ENCODE measurements around the gene SSR3. TPM values are rescaled to one million over a fixed set of nuclear protein-coding genes. Genes with fewer than 3 reads are reported as not detected.

Gene SSR3
- total RNA-seq, 4 donors from 2014 or later, result 69.5 to 116 (median 93.2) TPM

DNA sequence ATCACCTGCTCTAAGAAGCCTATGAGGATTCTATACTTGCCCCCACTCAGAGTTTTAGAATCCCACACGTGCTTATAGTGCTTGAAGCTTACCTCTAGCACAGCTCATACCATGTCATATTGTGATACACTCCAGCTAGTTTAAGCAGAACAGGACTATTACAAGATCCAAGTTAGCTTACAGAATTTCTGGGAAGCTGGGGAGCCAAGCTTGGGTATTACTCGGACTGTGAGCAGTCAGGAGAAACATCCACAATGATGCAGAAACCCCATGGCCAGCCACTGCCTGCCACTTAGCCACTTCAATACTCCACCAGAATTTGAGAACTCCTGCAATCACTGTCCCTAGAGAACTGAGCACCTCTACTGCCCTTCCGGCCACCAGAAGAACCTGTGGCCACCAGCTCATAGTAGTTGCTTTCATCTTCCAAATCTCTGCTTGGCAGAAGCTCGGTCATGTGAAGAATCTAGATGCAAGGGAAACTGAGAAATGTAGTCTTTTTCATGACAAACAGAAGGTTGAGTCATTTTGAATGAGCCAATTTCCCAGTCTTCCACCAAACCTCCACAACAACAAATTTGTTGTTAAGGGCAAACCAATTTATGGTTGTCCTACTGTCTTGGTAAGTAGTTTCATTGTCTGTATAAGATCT lies 27.7 kb upstream of the SSR3 start:
- TF ChIP-seq, protein P1, sequence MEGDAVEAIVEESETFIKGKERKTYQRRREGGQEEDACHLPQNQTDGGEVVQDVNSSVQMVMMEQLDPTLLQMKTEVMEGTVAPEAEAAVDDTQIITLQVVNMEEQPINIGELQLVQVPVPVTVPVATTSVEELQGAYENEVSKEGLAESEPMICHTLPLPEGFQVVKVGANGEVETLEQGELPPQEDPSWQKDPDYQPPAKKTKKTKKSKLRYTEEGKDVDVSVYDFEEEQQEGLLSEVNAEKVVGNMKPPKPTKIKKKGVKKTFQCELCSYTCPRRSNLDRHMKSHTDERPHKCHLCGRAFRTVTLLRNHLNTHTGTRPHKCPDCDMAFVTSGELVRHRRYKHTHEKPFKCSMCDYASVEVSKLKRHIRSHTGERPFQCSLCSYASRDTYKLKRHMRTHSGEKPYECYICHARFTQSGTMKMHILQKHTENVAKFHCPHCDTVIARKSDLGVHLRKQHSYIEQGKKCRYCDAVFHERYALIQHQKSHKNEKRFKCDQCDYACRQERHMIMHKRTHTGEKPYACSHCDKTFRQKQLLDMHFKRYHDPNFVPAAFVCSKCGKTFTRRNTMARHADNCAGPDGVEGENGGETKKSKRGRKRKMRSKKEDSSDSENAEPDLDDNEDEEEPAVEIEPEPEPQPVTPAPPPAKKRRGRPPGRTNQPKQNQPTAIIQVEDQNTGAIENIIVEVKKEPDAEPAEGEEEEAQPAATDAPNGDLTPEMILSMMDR (IDR thresholded peaks at IDR 0.05; ENCODE audit: low read depth), result no peak

DNA sequence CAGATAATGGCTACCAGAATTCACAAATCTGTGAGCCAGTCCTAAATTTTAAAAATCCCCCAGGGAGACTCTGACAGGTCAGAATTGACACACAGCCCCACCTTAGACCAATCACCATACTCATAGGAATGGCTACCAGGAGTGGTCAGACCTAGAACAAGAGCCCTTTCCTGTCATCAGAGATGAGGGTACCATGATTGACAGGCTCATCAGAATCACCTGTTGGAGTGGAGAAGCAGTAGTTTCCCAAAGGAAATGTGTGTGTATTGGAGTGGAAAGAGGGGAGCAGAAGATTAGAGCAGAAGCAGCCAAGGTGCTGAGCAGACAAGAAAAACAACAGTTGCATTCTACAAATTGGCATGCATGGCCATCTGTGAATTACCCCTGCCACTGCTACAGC lies 27.0 kb upstream of the SSR3 start:
- TF ChIP-seq, protein P1 (IDR thresholded peaks at IDR 0.05; ENCODE audit: low read depth), result no peak

DNA sequence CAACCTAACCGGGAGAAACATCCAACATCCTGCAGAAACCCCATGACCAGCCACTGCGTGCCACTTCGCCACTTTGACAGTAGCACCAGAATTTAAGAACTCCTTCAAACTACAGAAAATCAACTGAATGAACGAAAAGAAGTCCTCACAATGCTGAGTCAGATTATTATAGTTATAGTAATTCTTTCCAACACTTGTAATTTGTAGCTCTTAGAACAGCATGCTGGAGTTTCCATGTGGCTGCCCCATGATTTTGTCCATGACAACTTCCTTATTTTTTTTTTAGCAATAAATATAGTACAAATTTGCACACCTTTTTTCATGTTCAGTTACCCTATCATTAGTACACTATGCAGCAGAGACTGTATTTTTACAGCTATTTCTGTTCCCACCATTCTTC lies 26.1 kb upstream of the SSR3 start:
- TF ChIP-seq, protein P1 (IDR thresholded peaks at IDR 0.05; ENCODE audit: low read depth), result no peak

DNA sequence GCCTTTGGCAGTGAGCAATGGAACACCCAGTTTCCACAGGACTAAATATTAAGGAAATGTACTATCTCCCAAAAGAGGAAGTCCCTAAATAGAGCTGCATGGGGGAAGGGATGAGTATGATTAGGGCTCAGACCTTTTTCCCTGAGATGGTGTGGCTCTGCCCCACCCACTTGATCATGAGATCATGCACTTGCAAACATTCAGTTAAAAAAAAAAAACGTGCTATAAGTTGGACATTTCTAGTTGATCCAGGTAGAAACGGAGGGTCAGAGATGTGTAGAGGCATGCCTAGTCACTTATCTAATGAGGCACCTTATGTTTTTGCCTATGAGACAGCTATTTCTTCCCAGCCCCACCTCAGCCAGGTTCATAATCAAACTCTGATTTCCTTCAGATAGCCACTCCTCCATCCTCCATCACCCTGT lies 24.5 kb upstream of the SSR3 start:
- TF ChIP-seq, protein P1 (IDR thresholded peaks at IDR 0.05; ENCODE audit: low read depth), result no peak

DNA sequence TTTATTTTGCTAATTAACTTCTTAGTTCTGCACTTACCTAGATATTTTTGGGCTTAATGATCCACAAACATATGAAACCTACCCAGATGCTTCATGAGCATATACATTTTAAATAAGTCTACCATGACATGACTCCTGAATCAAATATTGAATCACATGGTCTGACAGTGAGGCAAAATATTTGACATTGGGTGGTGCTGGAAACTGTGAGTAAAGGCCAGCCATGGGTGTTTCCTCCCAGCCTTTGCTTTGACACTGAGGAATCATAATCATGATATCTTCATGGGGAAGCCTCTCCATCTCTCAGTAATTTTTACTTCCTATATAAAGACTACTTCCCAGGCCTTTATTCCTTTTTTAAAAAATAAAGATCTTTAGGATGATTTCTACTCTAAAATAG lies 22.8 kb upstream of the SSR3 start:
- TF ChIP-seq, protein P1 (IDR thresholded peaks at IDR 0.05; ENCODE audit: low read depth), result no peak

DNA sequence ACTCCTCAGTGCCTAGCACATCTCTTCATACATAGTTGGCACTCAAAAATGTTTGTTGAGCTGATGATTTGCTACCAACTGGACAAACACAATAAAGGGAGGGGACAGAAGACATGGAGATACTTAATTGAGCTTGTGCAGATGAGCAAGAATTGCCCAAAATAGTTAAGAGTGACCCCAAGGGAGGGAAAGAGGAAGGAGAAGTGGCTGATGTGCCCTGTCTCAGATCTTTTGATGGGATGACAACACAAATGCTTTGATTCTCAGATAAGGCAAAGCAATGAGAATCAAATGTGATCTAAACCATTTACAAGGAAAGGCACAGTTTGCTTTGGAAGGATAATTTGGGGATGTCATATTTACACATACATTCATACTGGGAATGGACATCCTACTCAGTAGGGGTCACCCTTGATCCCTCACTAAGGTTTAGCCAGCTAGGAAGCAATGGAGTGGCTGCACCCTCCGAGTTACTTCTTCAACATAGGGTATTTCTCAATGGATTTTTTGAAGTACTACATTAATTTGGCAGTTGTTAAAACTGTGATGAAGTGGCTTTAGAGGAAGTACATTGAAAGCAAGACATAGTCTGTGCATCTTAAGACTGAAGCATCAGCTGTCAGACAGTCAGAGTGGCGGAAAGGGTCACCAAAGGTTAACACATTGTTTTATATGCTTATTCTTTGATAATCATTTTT lies 21.9 kb upstream of the SSR3 start:
- TF ChIP-seq, protein P1 (IDR thresholded peaks at IDR 0.05; ENCODE audit: low read depth), result no peak

DNA sequence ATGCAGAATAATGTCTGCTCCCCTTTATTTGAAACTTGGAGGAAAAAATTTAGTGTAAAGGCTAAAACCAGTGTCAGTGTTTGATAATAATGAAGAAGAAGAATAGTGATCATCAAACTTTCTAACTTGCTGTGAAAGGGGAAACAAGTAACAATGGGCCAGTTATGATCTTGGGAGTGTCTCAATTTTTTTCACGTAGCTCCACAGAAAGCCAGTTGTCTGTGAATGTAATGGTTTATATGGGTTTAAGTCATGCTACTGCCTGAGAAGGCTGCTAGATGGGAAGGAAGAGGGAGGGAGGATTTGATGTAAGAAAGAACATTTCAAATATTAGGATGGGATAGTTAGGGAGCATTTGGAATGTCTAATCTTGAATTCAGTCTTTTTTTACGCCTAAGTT lies 21.1 kb upstream of the SSR3 start:
- TF ChIP-seq, protein P1 (IDR thresholded peaks at IDR 0.05; ENCODE audit: low read depth), result no peak

Data from subcutaneous adipose tissue (tissue), 4 donors.